Measurements from ENCODE around the gene AGAP3.

DNA sequence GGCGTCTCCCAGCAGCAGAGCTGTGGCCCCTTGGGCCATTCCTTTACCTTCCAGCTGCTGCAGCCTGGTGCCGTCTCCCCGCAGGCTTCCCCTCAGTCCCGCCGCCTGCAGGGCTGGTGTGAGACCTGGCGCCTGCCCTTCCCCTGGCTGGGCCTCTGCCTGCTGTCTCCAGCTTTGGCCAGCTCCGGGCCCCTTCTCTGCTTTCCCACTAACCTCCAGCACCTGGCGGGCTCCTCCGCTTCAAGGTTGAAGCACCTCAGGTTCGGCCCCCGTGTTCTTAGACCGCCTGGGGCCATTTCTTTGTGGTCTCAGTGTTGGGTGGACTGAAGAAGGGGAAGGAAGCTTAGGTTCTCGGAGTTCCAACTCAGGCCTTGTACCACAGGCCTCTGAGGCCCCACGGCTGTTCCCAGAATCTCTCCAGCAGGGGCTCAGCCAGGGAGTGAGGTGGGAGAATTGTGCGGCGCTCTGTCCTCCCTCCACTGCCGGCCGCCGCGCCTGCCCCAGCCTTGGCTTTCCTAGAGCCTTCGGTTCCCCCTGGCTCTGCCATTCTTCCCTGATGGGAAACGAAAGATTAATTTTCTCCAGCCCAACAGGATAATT, 50.9 kb downstream of the AGAP3 start:
- no peak for TF ChIP-seq CTCF (conservative IDR thresholded peaks at IDR 0.05 in 1 of 2, IDR thresholded peaks at IDR 0.05 in 1 of 2; ENCODE audit: extremely low read depth in 1 of 2, insufficient read depth in 1 of 2, low read depth in 1 of 2, low read length in 2 of 2)
- TF ChIP-seq EZH2 (IDR thresholded peaks at IDR 0.05; ENCODE audit: borderline replicate concordance, low read length) = no peak
